ENCODE results near the gene MYO6.

DNA sequence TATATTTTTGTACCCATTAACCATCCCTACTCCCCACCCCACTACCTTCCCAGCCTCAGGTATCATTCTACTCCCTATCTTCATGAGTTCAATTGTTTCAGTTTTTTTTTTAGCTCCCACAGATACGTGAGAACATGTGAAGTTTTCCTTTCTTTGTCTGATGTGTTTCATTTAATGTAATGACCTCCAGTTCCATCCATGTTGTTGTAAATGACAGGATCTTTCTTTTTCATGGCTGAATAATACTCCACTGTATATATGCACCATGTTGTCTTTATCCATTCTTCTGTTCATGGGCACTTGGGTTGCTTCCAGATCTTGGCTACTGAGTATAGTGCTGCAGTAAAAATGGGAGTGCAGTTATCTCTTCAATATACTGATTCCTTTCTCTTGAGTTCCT, 63.5 kb downstream of the MYO6 start:
- TF ChIP-seq ZNF548 (tag by site-specific recombination; IDR thresholded peaks at IDR 0.05) (no peak), SCRT2 (tag by site-specific recombination; IDR thresholded peaks at IDR 0.05) (no peak), ZBTB1 (tag by site-specific recombination; IDR thresholded peaks at IDR 0.05) (no peak), ZNF24 (tag by site-specific recombination; IDR thresholded peaks at IDR 0.05) (no peak), ZNF660 (tag by site-specific recombination; IDR thresholded peaks at IDR 0.05) (no peak), TSHZ1 (tag by site-specific recombination; IDR thresholded peaks at IDR 0.05; ENCODE audit: borderline replicate concordance) (no peak)
- TF ChIP-seq, protein P1, sequence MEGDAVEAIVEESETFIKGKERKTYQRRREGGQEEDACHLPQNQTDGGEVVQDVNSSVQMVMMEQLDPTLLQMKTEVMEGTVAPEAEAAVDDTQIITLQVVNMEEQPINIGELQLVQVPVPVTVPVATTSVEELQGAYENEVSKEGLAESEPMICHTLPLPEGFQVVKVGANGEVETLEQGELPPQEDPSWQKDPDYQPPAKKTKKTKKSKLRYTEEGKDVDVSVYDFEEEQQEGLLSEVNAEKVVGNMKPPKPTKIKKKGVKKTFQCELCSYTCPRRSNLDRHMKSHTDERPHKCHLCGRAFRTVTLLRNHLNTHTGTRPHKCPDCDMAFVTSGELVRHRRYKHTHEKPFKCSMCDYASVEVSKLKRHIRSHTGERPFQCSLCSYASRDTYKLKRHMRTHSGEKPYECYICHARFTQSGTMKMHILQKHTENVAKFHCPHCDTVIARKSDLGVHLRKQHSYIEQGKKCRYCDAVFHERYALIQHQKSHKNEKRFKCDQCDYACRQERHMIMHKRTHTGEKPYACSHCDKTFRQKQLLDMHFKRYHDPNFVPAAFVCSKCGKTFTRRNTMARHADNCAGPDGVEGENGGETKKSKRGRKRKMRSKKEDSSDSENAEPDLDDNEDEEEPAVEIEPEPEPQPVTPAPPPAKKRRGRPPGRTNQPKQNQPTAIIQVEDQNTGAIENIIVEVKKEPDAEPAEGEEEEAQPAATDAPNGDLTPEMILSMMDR (tag by site-specific recombination; IDR thresholded peaks at IDR 0.05) = no peak
